Ishikawa (cell line): ENCODE measurements around the gene VRK2.

ENCODE experiments used
- CEBPB ChIP-seq: IDR thresholded peaks from 2 replicates; pipeline ENCODE4 v1.6.1; 2012
- FOXM1 ChIP-seq: IDR thresholded peaks from 2 replicates; pipeline ENCODE4 v1.6.1; 2012; ENCODE audit warnings: low read depth, borderline replicate concordance
- TAF1 ChIP-seq: IDR thresholded peaks from 2 replicates; pipeline ENCODE4 v1.6.1; 2012; ENCODE audit warnings: low read depth, mild to moderate bottlenecking
- TF ChIP-seq, protein P1 (sequence below): IDR thresholded peaks from 2 replicates; pipeline ENCODE4 v1.6.1; 2012

DNA sequence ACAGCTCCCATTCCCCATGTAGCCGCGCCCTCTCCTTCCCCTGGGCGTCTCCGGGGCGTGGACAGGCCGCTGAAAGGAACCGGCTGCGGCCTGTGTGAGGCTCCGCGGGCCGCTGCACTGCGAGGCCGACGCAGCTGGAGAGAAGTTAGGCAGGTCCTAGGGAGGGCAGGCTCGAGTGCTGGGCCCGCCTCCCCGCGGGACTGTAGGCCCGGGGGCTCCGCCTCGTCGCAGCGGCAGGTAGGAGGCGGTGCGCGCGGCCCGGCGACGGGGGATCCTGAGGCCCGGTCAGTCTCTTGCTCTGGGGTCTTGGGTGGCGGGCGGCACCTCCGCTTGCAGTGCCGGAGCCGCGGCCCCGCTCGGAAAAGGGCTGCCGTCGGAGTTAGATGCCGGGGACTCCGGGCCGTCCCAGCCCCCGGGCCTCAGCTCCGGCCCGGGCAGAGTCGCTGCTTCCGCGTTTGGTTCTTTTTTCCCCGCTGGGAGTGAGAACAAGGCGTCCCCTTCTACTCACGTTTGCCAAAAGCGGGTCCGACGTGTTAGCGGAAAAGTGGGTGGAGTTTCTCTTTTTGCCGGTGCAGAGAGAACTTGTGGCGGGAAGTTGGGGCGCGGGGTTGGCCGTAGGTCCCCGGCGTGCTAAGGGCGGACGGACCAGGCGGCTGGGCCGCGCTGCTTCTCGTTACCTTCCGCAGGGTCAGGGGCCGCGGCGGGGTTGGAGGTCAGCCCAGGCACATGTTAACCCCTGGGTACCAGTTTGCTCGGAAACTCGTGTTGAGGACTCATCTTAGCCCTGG lies at the start of gene VRK2:
- TF ChIP-seq TAF1: peak; percentile 71
- TF ChIP-seq, protein P1, sequence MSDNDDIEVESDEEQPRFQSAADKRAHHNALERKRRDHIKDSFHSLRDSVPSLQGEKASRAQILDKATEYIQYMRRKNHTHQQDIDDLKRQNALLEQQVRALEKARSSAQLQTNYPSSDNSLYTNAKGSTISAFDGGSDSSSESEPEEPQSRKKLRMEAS: peak; percentile 87
- TF ChIP-seq FOXM1: no peak
- TF ChIP-seq CEBPB: no peak
